GM23338 (cell line): ENCODE results near the gene NPPC. TPM values are rescaled to one million over a fixed set of nuclear protein-coding genes. Genes with fewer than 3 reads are reported as not detected.

ENCODE experiments used
- ATAC-seq: fragments of 200-7000 bp; cut with Tn5 transposase; 3 replicates; pipeline ENCODE4 v1.9.1; 2020
- DNase-seq: peaks from one replicate; pipeline ENCODE4 v3.0.0-alpha.2; 2015; ENCODE audit warnings: low spot score
- H2AFZ ChIP-seq: fragments of 200-600 bp; sonication (generic); 2 replicates; pipeline ENCODE4 v1.8.0; 2016; ENCODE audit warnings: antibody characterized with exemption, mild to moderate bottlenecking, moderate library complexity
- H3F3A ChIP-seq: fragments of 200-600 bp; sonication (generic); replicated peaks from 2 replicates; pipeline ENCODE4 v1.8.0; 2017; ENCODE audit warnings: antibody characterized with exemption, mixed run types, low read depth
- H3K27ac ChIP-seq: fragments of 200-600 bp; sonication (generic); 2 replicates; pipeline ENCODE4 v1.6.1; 2016; ENCODE audit warnings: low read depth
- H3K27me3 ChIP-seq: fragments of 200-600 bp; sonication (generic); 2 replicates; pipeline ENCODE4 v1.8.0; 2016; ENCODE audit warnings: mild to moderate bottlenecking, mixed run types, moderate library complexity; ENCODE audit not compliant: insufficient read depth
- H3K36me3 ChIP-seq: fragments of 200-600 bp; sonication (generic); 2 replicates; pipeline ENCODE4 v1.8.0; 2016; ENCODE audit warnings: mild to moderate bottlenecking; ENCODE audit not compliant: insufficient read depth
- H3K4me1 ChIP-seq: fragments of 200-600 bp; sonication (generic); 2 replicates; pipeline ENCODE4 v1.8.0; 2016; ENCODE audit warnings: mild to moderate bottlenecking, moderate library complexity; ENCODE audit not compliant: insufficient read depth
- H3K4me2 ChIP-seq: fragments of 200-600 bp; sonication (generic); 2 replicates; pipeline ENCODE4 v1.7.1; 2017; ENCODE audit warnings: mixed run types
- H3K4me3 ChIP-seq: fragments of 200-600 bp; sonication (generic); 2 replicates; pipeline ENCODE4 v1.6.1; 2016; ENCODE audit warnings: mixed run types
- H3K79me2 ChIP-seq: fragments of 200-600 bp; sonication (generic); replicated peaks from 2 replicates; pipeline ENCODE4 v1.8.0; 2017; ENCODE audit warnings: mild to moderate bottlenecking; ENCODE audit not compliant: insufficient read depth
- H3K9me2 ChIP-seq: fragments of 200-600 bp; sonication (generic); 2 replicates; pipeline ENCODE4 v1.8.0; 2017; ENCODE audit not compliant: insufficient read depth
- H4K20me1 ChIP-seq: fragments of 200-600 bp; sonication (generic); replicated peaks from 2 replicates; pipeline ENCODE4 v1.8.0; 2017; ENCODE audit warnings: mild to moderate bottlenecking; ENCODE audit not compliant: insufficient read depth
- H3K27ac Mint-ChIP-seq: 2 replicates; pipeline ENCODE4 v1.8.0; 2020; ENCODE audit warnings: inconsistent platforms, mild to moderate bottlenecking, moderate library complexity, mixed read lengths
- H3K27me3 Mint-ChIP-seq: 3 replicates; pipeline ENCODE4 v1.8.0; 2022; ENCODE audit warnings: low read depth, mild to moderate bottlenecking, moderate library complexity, mixed read lengths, inconsistent platforms; ENCODE audit not compliant: insufficient read depth, poor library complexity
- H3K36me3 Mint-ChIP-seq: 3 replicates; pipeline ENCODE4 v1.8.0; 2021; ENCODE audit warnings: low read depth, mild to moderate bottlenecking, inconsistent platforms, moderate library complexity, mixed read lengths
- H3K4me1 Mint-ChIP-seq: 3 replicates; pipeline ENCODE4 v1.8.0; 2020; ENCODE audit warnings: mild to moderate bottlenecking, inconsistent platforms, mixed read lengths
- H3K4me3 Mint-ChIP-seq: 3 replicates; pipeline ENCODE4 v1.8.0; 2021; ENCODE audit warnings: moderate library complexity, mild to moderate bottlenecking, inconsistent platforms, mixed read lengths
- H3K9me3 Mint-ChIP-seq: 3 replicates; pipeline ENCODE4 v1.8.0; 2020; ENCODE audit warnings: moderate library complexity, mild to moderate bottlenecking, inconsistent platforms, mixed read lengths
- CREB1 ChIP-seq: fragments of 250-450 bp; sonication (Bioruptor Pico); IDR thresholded peaks from 2 replicates; pipeline ENCODE4 v1.5.0; 2020; ENCODE audit warnings: low read depth, mild to moderate bottlenecking, moderate library complexity
- ETS1 ChIP-seq: IDR thresholded peaks from 2 replicates; pipeline ENCODE4 v1.6.1; 2016; ENCODE audit warnings: antibody characterized with exemption
- EZH2 ChIP-seq: fragments of 200-600 bp; sonication (generic); IDR thresholded peaks from one replicate; pipeline ENCODE4 v1.8.0; 2017; ENCODE audit warnings: antibody characterized with exemption, mild to moderate bottlenecking, low read depth; ENCODE audit not compliant: unreplicated experiment
- EZH2phosphoT487 ChIP-seq: fragments of 200-600 bp; sonication (generic); IDR thresholded peaks from one replicate; pipeline ENCODE4 v1.8.1; 2018; ENCODE audit warnings: antibody characterized with exemption; ENCODE audit not compliant: unreplicated experiment
- JUNB ChIP-seq: IDR thresholded peaks from one replicate; pipeline ENCODE4 v1.6.1; 2016; ENCODE audit warnings: antibody characterized with exemption; ENCODE audit not compliant: unreplicated experiment
- POLR2AphosphoS5 ChIP-seq: IDR thresholded peaks from 2 replicates; pipeline ENCODE4 v1.6.1; 2016; ENCODE audit warnings: antibody characterized with exemption, low read depth
- STAT1 ChIP-seq: IDR thresholded peaks from one replicate; pipeline ENCODE4 v1.6.1; 2016; ENCODE audit warnings: antibody characterized with exemption; ENCODE audit not compliant: unreplicated experiment
- ZNF114 ChIP-seq: fragments of 250-450 bp; sonication (Bioruptor Pico); IDR thresholded peaks from 2 replicates; pipeline ENCODE4 v1.5.0; 2020; ENCODE audit warnings: mild to moderate bottlenecking, moderate library complexity
- ZNF331 ChIP-seq: fragments of 250-450 bp; sonication (Bioruptor Pico); IDR thresholded peaks from 2 replicates; pipeline ENCODE4 v1.5.0; 2020; ENCODE audit warnings: low read depth, mild to moderate bottlenecking, moderate library complexity
- polyA plus RNA-seq: library from polyadenylated mRNA; unstranded; fragments of >200 nt; fragmentation: Nextera tagmentation; extraction: Ambion mirVana; gene quantifications from 2 replicates; pipeline ENCODE4 v1.2.1, GENCODE V29; 2016
- total RNA-seq: library from RNA; depleted of rRNA; stranded (reverse); fragments of >200 nt; shearing (Covaris generic); gene quantifications from 2 replicates; pipeline ENCODE4 v1.2.3, GENCODE V29; 2014
- TF ChIP-seq, protein P1 (sequence below): fragments of 250-450 bp; sonication (Bioruptor Pico); IDR thresholded peaks from 2 replicates; pipeline ENCODE4 v1.5.0; 2020; ENCODE audit warnings: mild to moderate bottlenecking, moderate library complexity

Gene NPPC
- total and polyA plus RNA-seq, 2 experiments from 2014 or later = 2.2 to 6.3 TPM

- TF ChIP-seq, protein P1, sequence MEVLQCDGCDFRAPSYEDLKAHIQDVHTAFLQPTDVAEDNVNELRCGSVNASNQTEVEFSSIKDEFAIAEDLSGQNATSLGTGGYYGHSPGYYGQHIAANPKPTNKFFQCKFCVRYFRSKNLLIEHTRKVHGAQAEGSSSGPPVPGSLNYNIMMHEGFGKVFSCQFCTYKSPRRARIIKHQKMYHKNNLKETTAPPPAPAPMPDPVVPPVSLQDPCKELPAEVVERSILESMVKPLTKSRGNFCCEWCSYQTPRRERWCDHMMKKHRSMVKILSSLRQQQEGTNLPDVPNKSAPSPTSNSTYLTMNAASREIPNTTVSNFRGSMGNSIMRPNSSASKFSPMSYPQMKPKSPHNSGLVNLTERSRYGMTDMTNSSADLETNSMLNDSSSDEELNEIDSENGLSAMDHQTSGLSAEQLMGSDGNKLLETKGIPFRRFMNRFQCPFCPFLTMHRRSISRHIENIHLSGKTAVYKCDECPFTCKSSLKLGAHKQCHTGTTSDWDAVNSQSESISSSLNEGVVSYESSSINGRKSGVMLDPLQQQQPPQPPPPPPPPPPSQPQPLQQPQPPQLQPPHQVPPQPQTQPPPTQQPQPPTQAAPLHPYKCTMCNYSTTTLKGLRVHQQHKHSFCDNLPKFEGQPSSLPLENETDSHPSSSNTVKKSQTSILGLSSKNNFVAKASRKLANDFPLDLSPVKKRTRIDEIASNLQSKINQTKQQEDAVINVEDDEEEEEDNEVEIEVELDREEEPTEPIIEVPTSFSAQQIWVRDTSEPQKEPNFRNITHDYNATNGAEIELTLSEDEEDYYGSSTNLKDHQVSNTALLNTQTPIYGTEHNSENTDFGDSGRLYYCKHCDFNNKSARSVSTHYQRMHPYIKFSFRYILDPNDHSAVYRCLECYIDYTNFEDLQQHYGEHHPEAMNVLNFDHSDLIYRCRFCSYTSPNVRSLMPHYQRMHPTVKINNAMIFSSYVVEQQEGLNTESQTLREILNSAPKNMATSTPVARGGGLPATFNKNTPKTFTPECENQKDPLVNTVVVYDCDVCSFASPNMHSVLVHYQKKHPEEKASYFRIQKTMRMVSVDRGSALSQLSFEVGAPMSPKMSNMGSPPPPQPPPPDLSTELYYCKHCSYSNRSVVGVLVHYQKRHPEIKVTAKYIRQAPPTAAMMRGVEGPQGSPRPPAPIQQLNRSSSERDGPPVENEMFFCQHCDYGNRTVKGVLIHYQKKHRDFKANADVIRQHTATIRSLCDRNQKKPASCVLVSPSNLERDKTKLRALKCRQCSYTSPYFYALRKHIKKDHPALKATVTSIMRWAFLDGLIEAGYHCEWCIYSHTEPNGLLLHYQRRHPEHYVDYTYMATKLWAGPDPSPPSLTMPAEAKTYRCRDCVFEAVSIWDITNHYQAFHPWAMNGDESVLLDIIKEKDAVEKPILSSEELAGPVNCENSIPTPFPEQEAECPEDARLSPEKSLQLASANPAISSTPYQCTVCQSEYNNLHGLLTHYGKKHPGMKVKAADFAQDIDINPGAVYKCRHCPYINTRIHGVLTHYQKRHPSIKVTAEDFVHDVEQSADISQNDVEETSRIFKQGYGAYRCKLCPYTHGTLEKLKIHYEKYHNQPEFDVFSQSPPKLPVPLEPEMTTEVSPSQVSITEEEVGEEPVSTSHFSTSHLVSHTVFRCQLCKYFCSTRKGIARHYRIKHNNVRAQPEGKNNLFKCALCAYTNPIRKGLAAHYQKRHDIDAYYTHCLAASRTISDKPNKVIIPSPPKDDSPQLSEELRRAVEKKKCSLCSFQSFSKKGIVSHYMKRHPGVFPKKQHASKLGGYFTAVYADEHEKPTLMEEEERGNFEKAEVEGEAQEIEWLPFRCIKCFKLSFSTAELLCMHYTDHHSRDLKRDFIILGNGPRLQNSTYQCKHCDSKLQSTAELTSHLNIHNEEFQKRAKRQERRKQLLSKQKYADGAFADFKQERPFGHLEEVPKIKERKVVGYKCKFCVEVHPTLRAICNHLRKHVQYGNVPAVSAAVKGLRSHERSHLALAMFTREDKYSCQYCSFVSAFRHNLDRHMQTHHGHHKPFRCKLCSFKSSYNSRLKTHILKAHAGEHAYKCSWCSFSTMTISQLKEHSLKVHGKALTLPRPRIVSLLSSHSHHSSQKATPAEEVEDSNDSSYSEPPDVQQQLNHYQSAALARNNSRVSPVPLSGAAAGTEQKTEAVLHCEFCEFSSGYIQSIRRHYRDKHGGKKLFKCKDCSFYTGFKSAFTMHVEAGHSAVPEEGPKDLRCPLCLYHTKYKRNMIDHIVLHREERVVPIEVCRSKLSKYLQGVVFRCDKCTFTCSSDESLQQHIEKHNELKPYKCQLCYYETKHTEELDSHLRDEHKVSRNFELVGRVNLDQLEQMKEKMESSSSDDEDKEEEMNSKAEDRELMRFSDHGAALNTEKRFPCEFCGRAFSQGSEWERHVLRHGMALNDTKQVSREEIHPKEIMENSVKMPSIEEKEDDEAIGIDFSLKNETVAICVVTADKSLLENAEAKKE = no peak
- no peak for TF ChIP-seq POLR2AphosphoS5
- no peak for TF ChIP-seq CREB1 (CRISPR knock-in tag)
- TF ChIP-seq ZNF114 (CRISPR knock-in tag) = no peak
- TF ChIP-seq JUNB = no peak
- TF ChIP-seq STAT1 = no peak
- TF ChIP-seq ZNF331 (CRISPR knock-in tag) = no peak
These were observed 17.6 kb downstream of the NPPC start (continued) for GRCh38 chr2:231908584-231908983.

DNA sequence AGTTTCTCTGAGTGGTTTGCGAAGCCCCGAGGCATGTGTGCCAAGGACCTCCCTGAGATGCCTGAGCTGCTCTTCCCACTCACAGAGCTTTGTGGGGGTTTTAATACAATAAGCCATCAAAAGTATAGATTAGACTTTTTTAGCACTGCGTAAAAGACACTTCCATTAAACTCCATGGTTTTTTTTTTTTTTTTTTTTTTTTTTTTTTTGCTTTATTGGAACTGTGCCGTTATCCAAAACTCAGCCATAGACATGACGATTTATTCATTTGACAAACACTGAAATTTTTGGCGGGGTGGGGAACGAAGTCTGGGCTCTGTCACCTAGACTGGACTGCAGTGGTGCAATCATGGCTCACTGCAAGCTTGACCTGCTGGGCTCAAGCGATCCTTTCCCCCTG, 18.4 kb downstream of the NPPC start:
- Mint-ChIP-seq H3K27me3 (peaks cover 18% of the 10 kb centered on the region), H3K4me1 (peaks cover 7% of the 10 kb centered on the region), H3K36me3 (no peaks in the 10 kb centered on the region), H3K9me3 (no peaks in the 10 kb centered on the region), H3K4me3 (no peak overlapping the region), H3K27ac (no peak overlapping the region)
- H3K9me2 ChIP-seq = no peaks in the 10 kb centered on the region
- H3K27me3 ChIP-seq = no peaks in the 10 kb centered on the region
- no peaks in the 10 kb centered on the region for H3K79me2 ChIP-seq
- H3F3A ChIP-seq = no peaks in the 10 kb centered on the region
- H3K4me1 ChIP-seq = no peaks in the 10 kb centered on the region
- DNase-seq (no peak), ATAC-seq (no peak)
- no peaks in the 10 kb centered on the region for H3K36me3 ChIP-seq
- no peak overlapping the region for H3K4me3 ChIP-seq
- no peaks in the 10 kb centered on the region for H4K20me1 ChIP-seq
- no peak overlapping the region for H3K4me2 ChIP-seq
- H3K27ac ChIP-seq = no peak overlapping the region
- no peak overlapping the region for H2AFZ ChIP-seq
- TF ChIP-seq, protein P1 = no peak
- TF ChIP-seq ETS1 (no peak), EZH2 (no peak), POLR2AphosphoS5 (no peak), EZH2phosphoT487 (no peak)
